Keratinocyte (primary cell): ENCODE results near the gene ERVH48-1.

Source experiments
- CTCF ChIP-seq, 3 experiments: IDR thresholded peaks in 1 of 3; conservative IDR thresholded peaks in 1 of 3; optimal IDR thresholded peaks in 1 of 3; 2 replicates in 2 of 3; 3 replicates in 1 of 3; pipeline versions ENCODE3 to v1.5.1; 2011; ENCODE audit warnings: low read length in 3 of 3, mild to moderate bottlenecking in 3 of 3, moderate library complexity in 2 of 3, control low read depth in 1 of 3, inconsistent platforms in 1 of 3; ENCODE audit not compliant: insufficient read depth in 2 of 3; ENCODE audit errors: extremely low read depth in 1 of 3
- EZH2 ChIP-seq: IDR thresholded peaks from one replicate; pipeline ENCODE4 v1.6.1; 2012; ENCODE audit warnings: inconsistent platforms, mild to moderate bottlenecking, low read length, moderate library complexity

- no peak for TF ChIP-seq CTCF (optimal IDR thresholded peaks at IDR 0.05 in 1 of 3, IDR thresholded peaks at IDR 0.05 in 1 of 3, conservative IDR thresholded peaks at IDR 0.05 in 1 of 3; ENCODE audit: extremely low read depth in 1 of 3, insufficient read depth in 2 of 3, low read length in 3 of 3)
- TF ChIP-seq EZH2: no peak
Measured at GRCh38 chr21:42965211-42965560, 39.8 kb upstream of the ERVH48-1 start.
